ENCODE results near the gene PRSS57.

The PRSS57 gene

GRCh38 chr19:680287-681028, 14.8 kb downstream of the PRSS57 start:
- no peaks in the 10 kb centered on the region for H3K4me1 ChIP-seq (ENCODE audit: low read length)
- H3K36me3 ChIP-seq (replicated peaks; ENCODE audit: insufficient read depth, low read length): no peaks in the 10 kb centered on the region
- H2AFZ ChIP-seq (ENCODE audit: low read length): peak overlapping the region; percentile 64
- no peak for TF ChIP-seq EZH2phosphoT487 (IDR thresholded peaks at IDR 0.05; ENCODE audit: low read length)
- 0 out of 2 replicates have a peak, but pooled peaks have one; percentile 10 for TF ChIP-seq CTCF (IDR thresholded peaks at IDR 0.05; ENCODE audit: low read length)
- peak; percentile 93 for DNase-seq
- H3K9me2 ChIP-seq (replicated peaks; ENCODE audit: insufficient read depth, low read length): no peaks in the 10 kb centered on the region
- peak overlapping the region; percentile 33; the same call in 1 of the 2 replicates for H3K27ac ChIP-seq (ENCODE audit: low read length)
- H3K9me3 ChIP-seq (replicated peaks; ENCODE audit: insufficient read depth, low read length): no peaks in the 10 kb centered on the region
- H3K4me3 ChIP-seq (ENCODE audit: low read length): peak overlapping the region; percentile 48
- H3K4me2 ChIP-seq (ENCODE audit: low read depth, low read length): peak overlapping the region; percentile 56; the same call in 1 of the 2 replicates
- H4K20me1 ChIP-seq (ENCODE audit: insufficient read depth, low read length): no peaks in the 10 kb centered on the region
- H3F3A ChIP-seq (ENCODE audit: insufficient read depth, low read length): no peaks in the 10 kb centered on the region
- H3K9ac ChIP-seq (ENCODE audit: low read length): peak overlapping the region; percentile 40; the same call in 1 of the 2 replicates
- no peaks in the 10 kb centered on the region for H3K79me2 ChIP-seq (ENCODE audit: low read length)
- peaks cover 42% of the 10 kb centered on the region for H3K27me3 ChIP-seq (replicated peaks; ENCODE audit: insufficient read depth, low read length)

- Histone ChIP-seq H4K20me1 (ENCODE audit: insufficient read depth, low read length) (no peaks in the 10 kb centered on the region), H3K9ac (ENCODE audit: low read length) (0 out of 2 replicates have a peak overlapping the region, but pooled peaks have one; percentile 40), H3K4me1 (ENCODE audit: low read length) (no peaks in the 10 kb centered on the region), H3K9me2 (replicated peaks; ENCODE audit: insufficient read depth, low read length) (no peaks in the 10 kb centered on the region), H3K4me3 (ENCODE audit: low read length) (peak overlapping the region; percentile 48; the same call in 1 of the 2 replicates), H3K4me2 (ENCODE audit: low read depth, low read length) (peak overlapping the region; percentile 27; the same call in 1 of the 2 replicates), H3K9me3 (replicated peaks; ENCODE audit: insufficient read depth, low read length) (no peaks in the 10 kb centered on the region), H3K27me3 (replicated peaks; ENCODE audit: insufficient read depth, low read length) (peaks cover 44% of the 10 kb centered on the region), H2AFZ (ENCODE audit: low read length) (no peak overlapping the region), H3F3A (ENCODE audit: insufficient read depth, low read length) (no peaks in the 10 kb centered on the region), H3K79me2 (ENCODE audit: low read length) (no peaks in the 10 kb centered on the region), H3K36me3 (replicated peaks; ENCODE audit: insufficient read depth, low read length) (no peaks in the 10 kb centered on the region), H3K27ac (ENCODE audit: low read length) (no peak overlapping the region)
- TF ChIP-seq EZH2 (optimal IDR thresholded peaks at IDR 0.05; ENCODE audit: low read depth, low read length) (no peak), CTCF (IDR thresholded peaks at IDR 0.05; ENCODE audit: low read length) (no peak), EZH2phosphoT487 (IDR thresholded peaks at IDR 0.05; ENCODE audit: low read length) (no peak)
- no peak for DNase-seq
These were observed 15.6 kb downstream of the PRSS57 start for GRCh38 chr19:679418-680286.

GRCh38 chr19:678791-679388, 16.4 kb downstream of the PRSS57 start:
- TF ChIP-seq EZH2phosphoT487 (IDR thresholded peaks at IDR 0.05; ENCODE audit: low read length): no peak
- no peak for TF ChIP-seq EZH2 (optimal IDR thresholded peaks at IDR 0.05; ENCODE audit: low read depth, low read length)
- no peak for TF ChIP-seq CTCF (IDR thresholded peaks at IDR 0.05; ENCODE audit: low read length)
- Histone ChIP-seq H3K27ac (ENCODE audit: low read length) (no peak overlapping the region), H3K9me2 (replicated peaks; ENCODE audit: insufficient read depth, low read length) (no peaks in the 10 kb centered on the region), H3K9me3 (replicated peaks; ENCODE audit: insufficient read depth, low read length) (no peaks in the 10 kb centered on the region), H4K20me1 (ENCODE audit: insufficient read depth, low read length) (no peaks in the 10 kb centered on the region), H3K4me1 (ENCODE audit: low read length) (no peaks in the 10 kb centered on the region), H3K36me3 (replicated peaks; ENCODE audit: insufficient read depth, low read length) (no peaks in the 10 kb centered on the region), H3K27me3 (replicated peaks; ENCODE audit: insufficient read depth, low read length) (peaks cover 49% of the 10 kb centered on the region), H2AFZ (ENCODE audit: low read length) (no peak overlapping the region), H3K9ac (ENCODE audit: low read length) (no peak overlapping the region), H3K4me2 (ENCODE audit: low read depth, low read length) (no peak overlapping the region), H3F3A (ENCODE audit: insufficient read depth, low read length) (no peaks in the 10 kb centered on the region), H3K79me2 (ENCODE audit: low read length) (no peaks in the 10 kb centered on the region), H3K4me3 (ENCODE audit: low read length) (no peak overlapping the region)
- no peak for DNase-seq
